ENCODE measurements around the gene SMARCA4.

SMARCA4 gene

GRCh38 chr19:10960314-10961072 is at the start of gene SMARCA4:
SMARCA4 (plus strand) TSS chr19:10961030; CDS start chr19:10984152, 23,122 bp downstream.
- peak; percentile 96 for DNase-seq

- peak; percentile 71 for DNase-seq
Measured at GRCh38 chr19:10911579-10912363, 49.1 kb upstream of the SMARCA4 start.

- no peak for DNase-seq
Measured at GRCh38 chr19:10912619-10913018, 48.2 kb upstream of the SMARCA4 start.

GRCh38 chr19:10913716-10914340 is 47.0 kb upstream of the SMARCA4 start:
- DNase-seq, result peak; percentile 47

- DNase-seq, result peak; percentile 56
Measured at GRCh38 chr19:10915130-10916091, 45.4 kb upstream of the SMARCA4 start.

- DNase-seq, result no peak
Measured at GRCh38 chr19:10916602-10917001, 44.2 kb upstream of the SMARCA4 start.

- DNase-seq, result no peak
Measured at GRCh38 chr19:10918359-10918758, 42.5 kb upstream of the SMARCA4 start.

- no peak for DNase-seq
Measured at GRCh38 chr19:10919352-10920287, 41.2 kb upstream of the SMARCA4 start.

GRCh38 chr19:10920288-10920655 is 40.6 kb upstream of the SMARCA4 start:
- DNase-seq, result no peak

GRCh38 chr19:10920781-10921180 is 40.0 kb upstream of the SMARCA4 start:
- no peak for DNase-seq

- no peak for DNase-seq
Measured at GRCh38 chr19:10921199-10921909, 39.5 kb upstream of the SMARCA4 start.

GRCh38 chr19:10921910-10922637 is 38.8 kb upstream of the SMARCA4 start:
- DNase-seq, result no peak

GRCh38 chr19:10922638-10923014 is 38.2 kb upstream of the SMARCA4 start:
- DNase-seq, result no peak

GRCh38 chr19:10923260-10924112 is 37.3 kb upstream of the SMARCA4 start:
- no peak for DNase-seq

- no peak for DNase-seq
Measured at GRCh38 chr19:10924597-10924996, 36.2 kb upstream of the SMARCA4 start.

GRCh38 chr19:10927730-10928562 is 32.9 kb upstream of the SMARCA4 start:
- DNase-seq, result no peak

GRCh38 chr19:10928563-10929401 is 32.0 kb upstream of the SMARCA4 start, which contains the start of the genes TIMM29 and YIPF2:
TIMM29 (plus strand) TSS chr19:10928811; CDS start chr19:10928823, 12 bp downstream.
YIPF2 (minus strand) TSS chr19:10928639; CDS start chr19:10928410, 229 bp downstream.
- DNase-seq, result peak; percentile 99

All from islet precursor cell (in vitro differentiated cells).